GM21786 (cell line): ENCODE measurements around the gene ESRRG.
A peak's percentile ranks its signal among the peaks of the same experiment; 100 is the strongest.
"Not testable (repeated sequence)": the region's sequence is repeated elsewhere in the genome, so short reads cannot be mapped to it uniquely, and the experiment has no call there.

ENCODE experiments used
- ATAC-seq: cut with Tn5 transposase; IDR thresholded peaks from one replicate; pipeline ENCODE4 v1.9.1; 2021; ENCODE audit not compliant: unreplicated experiment

Gene ESRRG

DNA sequence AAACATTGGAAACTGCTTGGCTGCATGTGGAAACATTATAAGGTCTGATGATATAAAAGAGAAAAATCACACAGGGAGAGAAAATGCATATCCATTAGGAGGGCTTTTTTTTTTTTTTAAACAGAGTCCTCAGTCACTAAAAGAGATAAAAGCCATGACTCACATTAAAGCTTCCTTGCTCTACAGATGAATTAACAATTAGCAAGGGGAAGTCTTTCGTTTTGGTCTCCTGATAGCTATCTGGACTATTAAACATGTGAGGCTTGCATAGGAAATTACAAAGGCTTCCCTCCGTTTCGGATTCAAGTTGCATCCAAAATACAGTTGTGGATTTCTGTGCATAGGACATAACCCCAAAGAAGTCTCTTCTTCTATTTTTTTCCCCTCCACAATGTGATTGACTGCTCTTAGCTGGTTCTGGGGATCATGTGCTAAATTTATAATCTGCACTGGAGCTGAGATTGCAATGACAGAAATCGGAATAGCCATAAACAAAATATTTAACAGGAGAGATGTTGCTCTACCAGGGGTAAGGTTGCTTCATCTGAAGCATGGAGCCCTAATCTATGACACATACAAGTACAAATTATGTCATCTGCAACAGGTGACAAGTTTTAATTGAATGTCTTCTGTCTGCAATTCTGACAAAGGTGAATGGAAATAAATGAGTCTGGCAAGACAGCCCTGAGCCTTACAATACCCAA lies 146.8 kb downstream of the ESRRG start:
- no peak for ATAC-seq

DNA sequence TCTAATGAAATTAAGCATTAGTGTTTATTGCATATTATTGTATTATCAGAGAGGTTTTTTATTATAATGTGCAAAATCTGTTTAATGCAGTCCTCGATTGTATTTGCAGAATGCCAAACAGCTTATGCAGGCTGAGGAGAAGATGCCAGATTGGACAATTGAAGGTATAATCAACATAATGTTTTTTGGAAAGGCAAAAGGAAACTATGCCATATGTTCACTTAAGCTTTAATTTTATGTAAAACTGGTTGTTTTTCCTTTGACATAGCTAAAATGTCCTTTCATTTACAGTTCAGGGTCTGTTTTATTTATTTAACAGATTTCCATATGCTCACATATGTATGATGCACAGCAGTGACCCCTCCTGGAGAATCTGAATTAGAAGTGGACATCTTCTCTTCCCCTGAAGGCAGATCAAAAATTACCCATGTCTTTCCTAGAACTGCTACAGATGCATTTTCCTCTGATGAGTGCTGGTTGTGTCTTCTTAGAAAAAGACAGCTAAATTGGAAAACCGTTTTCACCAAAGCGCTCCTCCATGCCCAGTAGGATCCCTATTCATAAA lies 156.5 kb downstream of the ESRRG start:
- no peak for ATAC-seq

DNA sequence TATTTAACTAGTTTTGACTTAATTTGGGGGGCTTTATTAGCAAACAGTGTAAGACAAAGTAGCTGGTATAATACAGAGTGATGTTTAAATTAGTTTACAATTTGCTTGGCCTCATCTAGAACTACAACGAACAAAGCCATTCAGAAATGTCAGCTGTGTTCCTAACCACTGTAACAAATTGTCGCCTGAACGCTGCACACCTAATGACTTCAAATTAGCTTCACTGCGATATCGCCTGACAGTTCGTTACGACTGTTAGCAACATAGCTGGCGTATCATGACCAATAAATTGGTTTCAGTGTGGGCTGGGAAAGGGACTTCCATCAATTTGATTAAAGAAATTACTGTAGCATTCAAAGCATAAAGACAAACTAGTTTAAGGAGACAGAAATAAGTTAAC lies 160.1 kb downstream of the ESRRG start:
- no peak for ATAC-seq

DNA sequence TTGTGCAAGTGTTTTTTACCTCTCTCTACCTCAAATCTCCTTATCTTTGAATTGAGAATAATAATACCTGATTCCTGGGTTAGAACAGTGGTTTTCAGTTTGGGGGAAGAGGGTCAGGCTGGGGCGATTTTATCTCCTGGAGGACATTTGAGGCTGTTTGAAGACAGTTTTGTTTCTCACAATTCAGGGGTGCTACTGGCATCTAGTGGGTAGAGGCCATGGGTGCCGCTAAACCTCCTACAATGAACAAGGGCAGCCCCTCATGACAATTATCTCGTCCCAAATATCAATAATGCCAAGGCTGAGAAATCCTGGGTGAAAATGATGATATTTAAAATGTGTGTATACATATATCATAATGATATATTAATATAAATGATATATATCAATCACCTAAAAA lies 160.8 kb downstream of the ESRRG start:
- no peak for ATAC-seq

DNA sequence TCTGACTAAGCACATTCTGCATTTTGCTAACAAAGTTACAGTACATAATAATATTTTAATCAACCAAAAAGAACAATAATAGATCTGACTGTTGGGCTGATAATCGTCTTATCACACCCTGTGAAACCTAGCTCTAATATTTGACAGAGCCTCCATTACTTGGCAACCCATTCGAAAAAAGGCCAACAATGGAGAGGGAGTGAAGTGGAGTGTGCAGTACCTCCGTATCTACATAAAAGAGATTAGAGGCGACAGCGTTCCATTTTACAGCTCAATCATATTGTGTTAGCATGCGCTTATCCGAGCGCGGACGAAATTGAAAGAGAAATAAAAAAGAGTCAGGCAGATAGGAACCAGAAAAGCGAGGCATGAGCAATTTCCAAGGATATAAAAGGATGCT lies 162.7 kb downstream of the ESRRG start:
- no peak for ATAC-seq

DNA sequence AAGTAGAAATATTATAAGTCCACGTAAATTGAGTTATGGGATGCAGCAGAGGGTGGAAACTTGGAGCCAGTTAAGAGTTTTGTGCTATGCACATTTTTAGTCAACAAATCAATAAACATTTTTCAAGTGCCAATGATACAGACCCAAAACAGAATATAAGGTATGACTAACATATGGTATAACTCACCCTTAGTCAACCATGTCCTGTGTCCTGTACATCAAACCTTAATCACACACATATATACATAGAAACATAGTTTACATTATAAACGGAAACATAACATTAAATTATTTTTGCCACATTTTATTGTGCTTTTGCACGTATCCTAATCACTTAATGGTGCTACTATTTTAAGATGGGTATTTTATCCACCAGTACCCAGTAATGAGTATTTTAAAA lies 163.9 kb downstream of the ESRRG start:
- no peak for ATAC-seq

DNA sequence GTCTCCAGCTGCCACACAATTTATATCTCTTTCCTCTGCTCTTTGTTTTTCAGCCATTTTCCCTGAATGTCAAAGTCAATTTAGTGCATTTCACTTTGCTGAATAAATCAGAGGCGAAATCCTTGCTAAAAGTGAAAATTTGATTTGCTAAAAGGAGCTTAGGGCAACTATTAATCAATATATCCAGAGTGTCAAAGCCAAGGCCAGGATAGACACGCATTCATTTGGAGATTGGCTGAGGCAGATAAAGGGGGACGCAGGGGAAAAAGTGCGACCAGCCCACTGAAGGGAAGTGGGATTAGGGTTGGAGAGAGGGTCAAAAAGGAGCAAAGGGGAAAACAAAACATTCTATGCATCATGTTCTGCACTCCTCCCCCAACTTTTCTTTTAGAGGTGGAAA lies 167.6 kb downstream of the ESRRG start:
- no peak for ATAC-seq

DNA sequence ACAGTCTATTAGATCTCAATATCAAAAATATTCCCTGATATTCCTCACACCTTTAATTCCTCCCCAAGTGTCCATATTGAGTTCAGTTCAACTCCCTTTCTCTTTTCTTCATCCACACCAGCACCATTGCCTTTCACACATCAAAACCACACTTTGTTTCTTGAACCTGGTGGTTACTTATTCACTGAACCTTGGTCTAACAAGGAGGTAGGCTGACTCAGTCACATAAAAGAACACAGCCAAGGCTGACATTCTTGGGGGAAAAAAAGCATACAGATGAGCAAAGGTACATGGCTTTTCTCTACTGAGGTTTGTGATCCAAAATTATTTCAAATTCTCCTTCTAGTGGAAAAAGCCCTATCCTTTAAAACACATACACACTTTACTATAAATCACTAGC lies 168.3 kb downstream of the ESRRG start:
- ATAC-seq = no peak

DNA sequence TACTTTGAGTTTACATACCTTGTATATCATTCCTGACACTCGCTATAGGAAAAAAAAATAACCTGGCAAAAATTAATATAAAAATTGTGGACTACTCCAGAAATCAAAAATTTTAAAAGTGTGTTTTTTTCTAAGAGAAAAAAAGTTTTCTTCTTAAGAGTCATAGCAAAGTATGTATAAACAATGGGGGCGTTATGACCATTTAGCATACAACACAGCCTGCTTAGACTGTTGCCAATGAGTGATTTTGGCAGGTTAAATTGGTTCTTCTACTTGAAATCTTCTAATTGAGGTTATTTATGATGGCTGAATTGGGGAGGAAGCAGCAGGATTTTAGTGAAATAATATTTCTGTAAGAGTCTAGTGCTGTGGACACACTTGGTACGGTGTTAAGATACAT lies 169.5 kb downstream of the ESRRG start:
- no peak for ATAC-seq

DNA sequence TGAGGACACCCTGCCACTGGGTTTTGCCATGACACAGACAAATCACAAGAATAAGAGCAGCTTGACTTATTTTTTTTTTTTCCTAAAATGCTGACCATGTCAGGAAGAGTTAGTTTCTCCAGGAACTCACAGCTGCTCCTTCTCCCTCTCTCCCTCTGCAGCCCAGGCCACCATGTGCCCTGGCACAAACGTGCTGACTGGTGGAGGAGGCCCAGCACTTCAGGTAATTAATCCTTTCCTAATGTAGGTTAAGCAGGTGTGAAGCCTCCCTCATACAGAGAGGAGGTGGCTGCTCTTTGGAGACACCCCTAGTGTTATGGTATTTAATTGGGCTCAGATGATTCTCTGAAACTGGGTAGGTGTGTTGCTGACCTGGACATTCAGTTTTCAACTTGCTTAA lies 170.2 kb downstream of the ESRRG start:
- no peak for ATAC-seq

DNA sequence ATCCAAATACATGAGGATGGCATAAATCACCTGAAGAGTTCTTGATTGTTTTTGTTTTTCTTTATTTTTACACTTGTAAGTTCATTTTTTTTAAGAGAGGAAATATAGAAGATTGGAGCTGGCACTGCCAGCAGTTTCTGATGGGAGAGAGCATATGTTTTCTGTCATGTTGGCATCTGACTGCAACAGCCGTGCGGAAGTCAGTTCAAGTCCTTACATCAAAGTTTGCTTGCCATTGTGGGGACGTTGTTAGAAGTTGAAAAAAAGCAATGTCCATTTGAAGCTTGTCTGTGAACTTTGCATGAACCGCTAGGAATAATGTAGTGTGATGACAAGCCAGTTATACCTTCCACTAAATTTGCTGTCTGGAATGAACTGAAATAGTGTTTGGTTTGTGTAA lies 173.4 kb downstream of the ESRRG start:
- no peak for ATAC-seq

DNA sequence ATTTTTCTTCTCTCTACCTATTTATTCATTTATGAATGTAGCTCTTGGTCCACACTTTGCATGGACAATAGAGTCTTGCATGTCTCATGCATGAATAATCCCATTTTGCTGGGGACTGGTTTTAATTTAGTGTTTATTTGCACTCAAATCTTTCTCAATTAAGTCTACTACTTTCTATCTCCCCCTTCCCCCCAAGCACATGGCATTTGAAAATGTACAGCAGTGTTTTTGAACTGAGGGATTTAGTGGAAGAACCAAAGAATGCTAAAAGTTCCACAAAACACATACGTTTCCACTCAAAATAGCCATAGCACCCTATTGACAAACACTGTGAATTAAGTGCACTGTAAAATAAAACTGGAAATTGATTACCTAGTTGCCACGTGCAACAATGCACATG lies 180.5 kb downstream of the ESRRG start:
- ATAC-seq = no peak

DNA sequence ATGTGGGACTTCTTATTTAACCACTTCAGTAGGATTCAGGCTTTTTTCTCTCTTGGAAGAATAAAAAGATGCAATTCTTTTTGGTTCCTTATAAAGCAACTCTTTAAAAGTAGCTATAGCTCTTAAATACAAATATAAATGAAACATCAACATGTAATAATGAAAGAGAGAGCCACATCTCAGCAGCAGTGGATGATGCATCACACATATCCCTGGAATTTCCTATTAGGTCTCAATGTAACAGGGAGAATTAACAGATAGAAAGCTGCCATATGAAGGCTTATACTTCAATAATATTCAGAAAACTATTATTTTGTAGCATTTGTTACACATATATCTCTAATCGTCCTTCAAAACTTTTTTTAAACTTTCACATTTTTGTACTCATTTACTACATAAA lies 181.0 kb downstream of the ESRRG start:
- ATAC-seq = no peak

DNA sequence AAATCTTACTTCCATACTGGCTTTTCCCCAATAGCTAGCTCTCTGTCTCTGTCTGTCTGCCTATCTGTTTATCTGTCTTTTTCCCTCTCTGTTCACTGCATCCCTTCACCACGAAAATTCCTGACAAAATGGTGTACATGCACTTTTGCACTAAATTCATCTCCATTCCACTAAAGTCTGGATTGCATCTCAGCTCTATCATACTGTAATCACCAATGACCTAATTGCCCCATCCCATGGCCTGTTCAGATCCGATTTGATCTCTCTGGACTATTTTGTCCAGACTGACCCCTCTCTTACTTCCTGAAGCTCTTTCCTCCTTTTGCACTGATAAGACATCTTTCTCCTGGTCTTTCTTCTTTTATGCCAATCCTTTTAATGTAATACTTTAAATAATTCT lies 187.5 kb downstream of the ESRRG start:
- no peak for ATAC-seq

DNA sequence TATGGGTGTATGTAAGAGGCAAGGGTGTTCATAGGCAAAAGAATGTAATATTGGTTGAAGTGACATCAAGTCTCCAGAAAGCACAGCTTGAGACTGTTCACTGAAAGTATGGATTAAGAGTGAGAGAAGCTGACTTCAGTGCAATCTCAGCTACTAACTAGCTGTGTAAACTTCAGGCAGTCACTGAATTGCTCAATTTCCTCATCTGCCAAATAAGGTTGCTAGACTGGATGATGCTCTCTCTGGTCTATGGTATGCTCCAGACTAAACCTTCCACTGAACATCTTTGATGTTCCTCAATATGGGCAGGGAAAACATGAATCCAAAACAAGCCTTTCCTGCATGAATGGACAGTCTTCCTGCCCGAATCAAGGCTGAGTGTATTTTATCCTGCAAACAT lies 188.2 kb downstream of the ESRRG start:
- ATAC-seq = no peak

DNA sequence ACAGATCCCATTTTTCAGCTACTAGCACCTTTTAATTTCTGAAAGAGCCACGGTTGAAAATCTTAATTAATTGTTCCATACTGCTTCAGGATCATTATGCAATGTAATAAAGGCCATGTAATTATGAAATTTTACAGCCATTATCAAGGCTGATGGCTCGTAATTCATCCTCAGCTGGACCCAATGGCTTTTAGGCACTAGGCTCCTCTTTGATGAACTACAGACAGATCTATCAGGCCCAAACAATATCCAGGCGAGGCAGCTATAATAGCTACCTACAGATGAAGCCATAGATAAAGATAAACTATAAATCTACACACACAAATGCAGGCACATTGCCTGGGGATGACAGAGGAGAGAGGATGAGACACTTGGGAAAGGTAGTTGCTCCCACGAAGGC lies 189.5 kb downstream of the ESRRG start:
- ATAC-seq = no peak

DNA sequence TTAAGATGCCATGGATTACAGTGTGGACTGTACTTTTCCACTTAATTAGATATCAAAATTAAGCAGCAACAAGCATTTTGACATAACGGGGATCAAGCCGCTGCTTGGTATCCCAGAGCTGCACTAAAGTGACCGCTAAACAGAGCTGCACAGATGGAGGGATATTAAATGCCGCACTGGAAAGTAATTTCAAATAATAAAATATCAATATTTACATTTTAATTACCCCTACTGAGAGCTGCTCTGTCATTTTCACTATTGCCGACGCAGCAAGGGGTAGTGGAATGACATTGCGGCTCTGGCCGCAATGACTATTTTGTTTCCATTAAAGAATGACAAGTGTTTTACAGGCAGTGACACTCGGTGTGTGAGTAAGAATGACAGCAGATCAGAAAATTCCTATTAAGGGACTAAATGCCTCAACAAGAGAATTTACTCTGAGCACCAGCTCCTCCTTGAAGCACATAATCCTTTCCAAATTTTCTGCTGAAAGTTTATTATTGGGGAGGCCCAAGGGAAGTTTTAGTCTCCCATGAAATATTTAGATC lies 190.9 kb downstream of the ESRRG start:
- ATAC-seq = no peak

DNA sequence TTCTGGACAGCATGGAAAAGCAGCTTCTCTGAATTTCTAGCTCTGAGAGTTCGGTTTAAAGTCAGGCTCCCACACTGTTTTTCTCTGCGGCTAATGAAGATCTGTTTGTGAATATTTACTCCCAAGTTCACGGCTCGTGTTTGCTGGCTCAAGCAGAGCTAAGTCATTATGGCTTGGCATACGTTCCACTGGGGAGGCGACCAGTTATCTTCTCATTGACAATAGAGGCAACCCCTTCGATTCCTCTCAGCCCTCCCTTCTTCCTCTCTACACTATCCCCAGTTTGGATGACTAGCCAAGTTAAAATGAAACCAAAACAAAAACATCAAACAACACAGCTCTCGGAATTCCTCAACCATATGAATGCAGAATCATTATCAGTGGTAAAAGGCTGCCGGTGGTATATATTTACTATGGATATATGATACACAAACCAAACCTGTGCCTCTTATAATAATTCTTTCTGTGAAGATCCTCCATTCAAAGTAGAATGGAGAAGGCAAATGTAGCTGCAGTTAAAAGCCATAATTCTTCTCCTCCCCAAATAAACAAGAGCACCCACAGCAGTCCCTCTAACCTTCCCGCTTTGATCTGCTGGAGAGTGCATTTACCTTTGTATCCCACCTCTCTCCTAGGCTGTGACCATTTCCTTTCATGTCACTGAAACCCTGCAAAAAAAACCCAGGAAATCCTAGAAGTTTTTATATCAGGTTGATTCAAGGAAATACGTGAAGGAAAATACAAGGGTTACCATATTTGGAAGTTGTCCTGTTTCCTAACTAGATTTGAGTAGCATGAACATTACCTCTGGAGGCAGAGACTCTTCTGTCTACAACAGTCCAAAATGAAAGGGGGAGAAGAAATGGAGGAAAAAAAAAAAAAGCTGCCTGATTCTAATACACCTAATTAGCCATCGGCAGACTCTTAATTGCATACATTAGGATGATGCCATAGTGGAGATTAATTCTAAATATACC lies 191.7 kb downstream of the ESRRG start:
- ATAC-seq = peak; percentile 74

DNA sequence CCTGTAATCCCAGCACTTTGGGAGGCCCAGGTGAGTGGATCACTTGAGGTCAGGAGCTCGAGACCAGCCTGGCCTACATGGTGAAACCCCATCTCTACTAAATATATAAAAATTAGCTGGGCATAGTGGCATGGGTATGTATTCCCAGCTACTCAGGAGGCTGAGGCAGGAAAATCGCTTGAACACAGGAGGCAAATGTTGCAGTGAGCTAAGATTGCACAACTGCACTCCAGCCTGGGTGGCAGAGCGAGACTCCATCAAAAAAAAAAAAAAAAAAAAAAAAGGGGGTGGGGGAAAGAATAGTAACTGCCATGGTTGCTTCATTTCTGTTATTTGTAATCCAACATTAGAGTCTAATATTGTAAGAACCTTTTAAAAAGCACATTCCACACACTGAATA lies 193.4 kb downstream of the ESRRG start:
- not testable (repeated sequence) for ATAC-seq

DNA sequence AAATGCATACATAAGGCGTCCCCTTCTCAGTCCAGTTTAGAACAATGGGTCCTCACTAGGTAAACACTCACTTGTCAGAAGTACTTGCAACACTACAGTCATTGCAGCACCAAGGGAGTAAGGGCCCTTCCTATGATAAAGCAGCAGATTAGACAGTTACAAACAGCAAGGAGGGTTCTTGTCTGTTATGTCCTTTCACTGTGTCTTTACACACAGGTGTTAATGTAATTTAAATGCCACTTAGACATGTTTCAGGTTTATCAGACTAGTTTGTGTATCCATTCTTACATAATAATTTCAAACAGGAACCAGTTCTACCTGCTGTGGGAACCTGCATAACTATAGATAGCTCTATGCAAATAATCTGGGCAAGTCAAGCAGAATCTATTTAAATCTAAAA lies 194.4 kb downstream of the ESRRG start:
- peak; percentile 86 for ATAC-seq

DNA sequence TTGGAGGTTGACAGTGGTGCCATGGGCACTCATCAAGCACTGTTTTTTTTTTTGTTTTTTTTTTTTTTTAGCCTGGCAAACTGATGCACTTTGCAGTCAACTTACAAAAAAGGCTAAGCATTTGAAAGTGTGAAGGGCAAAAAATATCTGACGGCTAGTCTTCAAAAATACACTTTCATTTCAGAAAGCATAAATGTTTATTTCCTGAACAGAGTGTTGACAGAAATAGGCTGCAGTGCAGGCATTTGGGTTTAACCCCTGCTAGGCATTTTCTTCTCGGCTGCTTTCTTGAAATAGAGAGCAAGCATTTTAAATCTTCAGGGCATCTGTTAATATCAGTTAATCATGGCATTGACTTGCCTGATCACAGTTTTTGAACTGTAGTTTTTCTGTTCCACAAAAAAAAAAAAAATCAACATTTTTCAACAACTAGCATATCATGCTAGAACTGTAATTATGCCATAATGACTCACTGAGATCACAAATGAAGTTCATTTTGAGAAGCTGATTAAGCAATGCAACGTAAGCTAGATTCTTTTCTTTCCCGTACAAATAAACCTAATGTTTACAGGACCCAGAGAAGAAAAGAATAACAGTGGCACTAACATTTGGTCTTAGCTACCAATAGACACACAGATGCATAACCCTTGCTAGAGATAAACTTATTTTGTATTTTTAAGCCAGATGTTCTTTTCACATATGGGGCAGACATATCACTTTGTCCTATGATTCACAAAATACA lies 199.6 kb downstream of the ESRRG start:
- no peak for ATAC-seq
